ENCODE results near the gene CACNA2D3.
A peak's percentile ranks its signal among the peaks of the same experiment; 100 is the strongest.

The CACNA2D3 gene

DNA sequence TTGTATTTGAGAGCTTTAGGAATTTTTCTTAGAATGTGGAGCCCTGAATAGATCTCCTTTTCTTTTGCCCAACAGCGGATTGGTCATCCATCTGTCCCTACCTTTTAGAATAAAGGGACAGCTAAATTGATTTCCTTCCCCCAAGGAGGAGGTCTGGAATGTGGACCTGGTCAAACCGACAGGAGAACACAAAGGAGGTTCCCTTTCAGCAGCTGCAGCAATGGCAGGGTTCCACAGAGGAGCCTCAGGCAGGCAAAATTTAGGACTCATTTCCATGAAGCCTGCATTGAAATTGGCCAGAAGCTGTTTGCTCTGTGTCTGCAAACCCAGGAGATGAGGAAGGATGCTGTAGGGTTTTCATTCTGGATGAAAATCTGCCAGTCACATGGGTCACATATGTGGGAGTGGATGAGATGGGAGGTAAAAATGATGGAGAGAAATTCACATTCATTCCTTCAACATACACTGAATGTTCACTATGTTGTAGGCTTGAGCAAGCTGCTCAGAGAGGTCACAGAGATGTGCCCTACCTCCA is 728.2 kb downstream of the CACNA2D3 start:
- no peak overlapping the region for H3K4me3 ChIP-seq (ENCODE audit: insufficient read depth, low read length, poor library complexity, severe bottlenecking)
- no peaks in the 10 kb centered on the region for H3K9me2 ChIP-seq (replicated peaks; ENCODE audit: insufficient read depth, low read length)
- H3K79me2 ChIP-seq (ENCODE audit: insufficient read depth, low read length): no peaks in the 10 kb centered on the region
- H3K9me3 ChIP-seq (ENCODE audit: insufficient read depth, low read length): no peaks in the 10 kb centered on the region
- peaks cover 3% of the 10 kb centered on the region for H3K27me3 ChIP-seq (ENCODE audit: low read length)
- no peak overlapping the region for H2AFZ ChIP-seq (ENCODE audit: low read depth, low read length, severe bottlenecking)
- H3K27ac ChIP-seq (ENCODE audit: low read depth, low read length): no peak overlapping the region
- no peaks in the 10 kb centered on the region for H3K36me3 ChIP-seq (ENCODE audit: low read length)
- H3K9ac ChIP-seq (ENCODE audit: low read length): no peak overlapping the region
- no peaks in the 10 kb centered on the region for H4K20me1 ChIP-seq (ENCODE audit: low read depth, low read length)
- H3K4me2 ChIP-seq (ENCODE audit: low read depth, low read length, poor library complexity, severe bottlenecking): no peak overlapping the region
- TF ChIP-seq CTCF (IDR thresholded peaks at IDR 0.05; ENCODE audit: insufficient read depth, low read length, poor library complexity, severe bottlenecking) (no peak), EZH2phosphoT487 (conservative IDR thresholded peaks at IDR 0.05; ENCODE audit: low read length) (no peak)
- H3F3A ChIP-seq (ENCODE audit: insufficient read depth): no peaks in the 10 kb centered on the region

GRCh38 chr3:54853573-54854404 is 731.4 kb downstream of the CACNA2D3 start:
- no peaks in the 10 kb centered on the region for H3K9me3 ChIP-seq (ENCODE audit: insufficient read depth, low read length)
- no peak overlapping the region for H2AFZ ChIP-seq (ENCODE audit: low read depth, low read length, severe bottlenecking)

GRCh38 chr3:54856271-54856670 is 733.9 kb downstream of the CACNA2D3 start:
- Histone ChIP-seq H3K27me3 (ENCODE audit: low read length) (no peaks in the 10 kb centered on the region), H2AFZ (ENCODE audit: low read depth, low read length, severe bottlenecking) (no peak overlapping the region), H3K9me3 (ENCODE audit: insufficient read depth, low read length) (no peaks in the 10 kb centered on the region), H3K9ac (ENCODE audit: low read length) (no peak overlapping the region), H3K9me2 (replicated peaks; ENCODE audit: insufficient read depth, low read length) (no peaks in the 10 kb centered on the region), H4K20me1 (ENCODE audit: low read depth, low read length) (no peaks in the 10 kb centered on the region), H3K4me3 (ENCODE audit: insufficient read depth, low read length, poor library complexity, severe bottlenecking) (no peak overlapping the region), H3K4me2 (ENCODE audit: low read depth, low read length, poor library complexity, severe bottlenecking) (no peak overlapping the region), H3K27ac (ENCODE audit: low read depth, low read length) (no peak overlapping the region), H3F3A (ENCODE audit: insufficient read depth) (no peaks in the 10 kb centered on the region), H3K79me2 (ENCODE audit: insufficient read depth, low read length) (no peaks in the 10 kb centered on the region), H3K36me3 (ENCODE audit: low read length) (no peaks in the 10 kb centered on the region)
- TF ChIP-seq CTCF (IDR thresholded peaks at IDR 0.05; ENCODE audit: insufficient read depth, low read length, poor library complexity, severe bottlenecking) (no peak), EZH2phosphoT487 (conservative IDR thresholded peaks at IDR 0.05; ENCODE audit: low read length) (no peak)

More at GRCh38 chr3:54853573-54854404, 731.4 kb downstream of the CACNA2D3 start:
- Histone ChIP-seq H3K27me3 (ENCODE audit: low read length) (no peaks in the 10 kb centered on the region), H3F3A (ENCODE audit: insufficient read depth) (no peaks in the 10 kb centered on the region), H4K20me1 (ENCODE audit: low read depth, low read length) (no peaks in the 10 kb centered on the region), H3K9ac (ENCODE audit: low read length) (no peak overlapping the region), H3K4me2 (ENCODE audit: low read depth, low read length, poor library complexity, severe bottlenecking) (no peak overlapping the region), H3K9me2 (replicated peaks; ENCODE audit: insufficient read depth, low read length) (no peaks in the 10 kb centered on the region), H3K79me2 (ENCODE audit: insufficient read depth, low read length) (no peaks in the 10 kb centered on the region), H3K27ac (ENCODE audit: low read depth, low read length) (no peak overlapping the region), H3K4me3 (ENCODE audit: insufficient read depth, low read length, poor library complexity, severe bottlenecking) (no peak overlapping the region), H3K36me3 (ENCODE audit: low read length) (no peaks in the 10 kb centered on the region)
- TF ChIP-seq CTCF (IDR thresholded peaks at IDR 0.05; ENCODE audit: insufficient read depth, low read length, poor library complexity, severe bottlenecking) (peak; percentile 73), EZH2phosphoT487 (conservative IDR thresholded peaks at IDR 0.05; ENCODE audit: low read length) (no peak)

Data from SU-DHL-6 (cell line).